GM19468 (cell line): ENCODE measurements around the gene PGM1.
"Not testable (repeated sequence)": the region's sequence is repeated elsewhere in the genome, so short reads cannot be mapped to it uniquely, and the experiment has no call there.

Experiments used
- ATAC-seq: cut with Tn5 transposase; IDR thresholded peaks from one replicate; pipeline ENCODE4 v1.9.1; 2021; ENCODE audit warnings: mild to moderate bottlenecking, moderate library complexity, moderate number of reproducible peaks; ENCODE audit not compliant: unreplicated experiment; ENCODE audit errors: extremely low read depth

The PGM1 gene

GRCh38 chr1:63593303-63593885 lies at the start of gene PGM1:
PGM1 (plus strand) TSS chr1:63593411; CDS start chr1:63593489, 78 bp downstream.
- ATAC-seq: peak; percentile 77

- ATAC-seq: no peak
Measured at GRCh38 chr1:63545780-63546179, 47.4 kb upstream of the PGM1 start.

- no peak for ATAC-seq
Measured at GRCh38 chr1:63547621-63548294, 45.5 kb upstream of the PGM1 start.

DNA sequence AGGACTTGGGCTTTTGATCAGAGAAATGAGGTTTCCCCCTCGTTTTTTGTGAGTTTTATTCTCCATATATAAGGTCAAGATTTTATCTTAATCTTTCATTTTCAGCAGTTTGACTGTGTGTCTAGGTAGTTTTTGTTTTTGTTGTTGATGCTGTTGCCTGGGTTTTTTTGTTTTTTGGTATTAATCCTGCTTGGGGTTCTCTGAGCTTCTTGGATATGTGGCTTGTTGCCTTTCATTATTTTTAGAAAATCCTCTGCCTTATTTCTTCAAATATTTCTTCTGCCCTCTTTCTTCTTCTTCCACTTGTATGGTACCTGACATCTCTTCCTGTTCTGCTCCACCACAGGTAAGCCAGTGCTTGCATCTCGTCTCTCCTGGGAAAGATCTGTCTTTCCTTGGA lies 44.9 kb upstream of the PGM1 start:
- ATAC-seq: no peak

DNA sequence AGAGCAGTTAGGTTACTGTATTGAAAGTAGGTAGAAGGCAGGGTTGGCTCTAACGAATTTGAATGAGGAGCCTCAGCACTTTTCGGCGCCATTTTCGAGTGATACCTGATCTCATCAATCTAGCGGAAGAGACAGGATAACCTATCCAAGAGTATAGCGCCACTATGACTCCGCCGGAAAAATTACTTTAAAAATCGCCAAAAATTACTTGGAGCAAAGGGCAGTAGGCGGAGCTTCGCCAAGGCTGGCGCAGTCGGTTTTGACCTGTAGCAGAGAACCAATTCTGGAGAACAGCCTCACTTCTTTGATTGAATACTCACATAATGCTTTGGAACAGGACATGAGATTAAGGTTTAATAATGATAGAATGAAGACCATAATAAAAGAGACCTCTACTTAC lies 44.3 kb upstream of the PGM1 start:
- no peak for ATAC-seq

DNA sequence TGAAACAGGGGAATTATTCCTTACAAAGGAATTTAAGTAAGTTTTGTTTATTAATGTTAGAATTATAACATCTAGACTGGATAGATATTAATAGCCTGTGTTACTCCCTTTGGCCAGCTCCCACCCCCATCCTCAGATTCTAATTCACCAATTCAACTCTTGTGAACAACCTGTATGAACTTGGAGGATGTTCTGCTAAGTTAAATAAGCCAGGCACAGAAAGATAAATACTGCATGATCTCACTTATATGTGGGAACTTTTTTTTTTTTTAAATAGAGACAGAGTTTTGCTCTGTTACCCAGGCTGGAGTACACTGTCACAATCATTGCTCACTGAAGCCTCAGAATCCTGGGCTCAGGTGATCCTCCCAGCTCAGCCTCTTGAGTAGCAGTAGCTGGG lies 37.7 kb upstream of the PGM1 start:
- ATAC-seq: no peak

- no peak for ATAC-seq
Measured at GRCh38 chr1:63557365-63557987, 35.7 kb upstream of the PGM1 start.

GRCh38 chr1:63559357-63559756 lies 33.9 kb upstream of the PGM1 start:
- ATAC-seq: no peak

- no peak for ATAC-seq
Measured at GRCh38 chr1:63563745-63564144, 29.5 kb upstream of the PGM1 start.

GRCh38 chr1:63569068-63569467 lies 24.1 kb upstream of the PGM1 start:
- no peak for ATAC-seq

DNA sequence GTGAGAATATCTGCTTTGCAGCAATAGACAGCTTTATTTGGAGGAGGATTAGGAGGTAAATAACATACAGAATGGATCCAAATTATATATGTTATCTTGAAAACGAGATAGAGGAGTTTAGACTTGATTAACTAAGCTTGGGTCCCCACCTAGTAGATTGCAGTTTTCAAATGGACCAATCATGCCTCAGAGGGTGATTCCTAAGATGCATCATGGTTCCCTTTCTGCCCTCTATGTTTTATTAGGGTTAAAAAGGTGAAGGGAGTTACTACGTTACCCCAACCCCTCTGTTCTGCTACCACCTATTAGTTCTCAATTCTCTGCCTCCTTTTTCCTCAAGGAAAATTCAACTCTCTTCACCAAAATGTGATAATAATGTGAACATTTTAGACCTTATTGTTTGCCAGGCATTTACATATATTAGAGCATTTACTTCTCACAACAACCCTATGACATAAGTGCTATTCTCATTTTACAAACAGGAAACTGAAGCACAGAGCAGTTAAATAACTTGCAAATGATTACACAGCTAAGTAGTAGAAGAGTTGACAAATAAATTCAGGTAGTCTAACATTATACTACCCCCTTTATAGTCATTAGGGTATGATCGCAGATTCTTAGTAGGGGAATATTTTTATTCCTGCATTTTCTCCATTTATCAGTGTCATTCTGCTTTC lies 23.4 kb upstream of the PGM1 start:
- ATAC-seq: no peak

GRCh38 chr1:63572686-63573085 lies 20.5 kb upstream of the PGM1 start:
- ATAC-seq: not testable (repeated sequence)

- not testable (repeated sequence) for ATAC-seq
Measured at GRCh38 chr1:63574203-63574796, 18.9 kb upstream of the PGM1 start.

GRCh38 chr1:63575340-63575826 lies 17.8 kb upstream of the PGM1 start:
- ATAC-seq: no peak

- not testable (repeated sequence) for ATAC-seq
Measured at GRCh38 chr1:63586326-63586725, 6.9 kb upstream of the PGM1 start.

GRCh38 chr1:63590166-63590560 lies 3.0 kb upstream of the PGM1 start:
- no peak for ATAC-seq

- no peak for ATAC-seq
Measured at GRCh38 chr1:63592536-63593302, 492 bp upstream of the PGM1 start.

GRCh38 chr1:63593886-63594605 lies 835 bp downstream of the PGM1 start:
- ATAC-seq: peak; percentile 26

DNA sequence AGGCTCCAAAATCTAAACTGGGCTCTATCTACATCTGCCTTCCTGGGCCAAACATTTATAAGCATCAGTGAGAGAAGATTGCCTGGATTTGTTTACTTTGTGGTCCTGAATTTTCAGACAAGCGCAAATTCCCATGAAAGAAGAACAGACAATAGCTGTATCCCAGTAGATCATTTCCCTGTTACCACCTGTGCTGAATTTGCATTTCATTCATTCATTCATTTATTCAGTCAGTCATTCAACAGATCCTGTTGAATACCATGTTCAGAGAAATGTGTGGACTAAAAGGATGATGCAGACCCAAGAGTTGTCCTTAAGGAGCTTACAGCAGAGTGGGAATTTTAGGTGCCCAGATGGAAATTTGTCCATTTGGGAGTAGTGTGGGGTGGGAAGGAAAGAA lies 2.2 kb downstream of the PGM1 start:
- ATAC-seq: no peak
